ENCODE measurements around the gene RUNDC1.
A peak's percentile ranks its signal among the peaks of the same experiment; 100 is the strongest.

Gene RUNDC1

GRCh38 chr17:43020030-43020621 is 39.8 kb downstream of the RUNDC1 start:
- peak; percentile 50 for DNase-seq

GRCh38 chr17:43020789-43021740 is 40.7 kb downstream of the RUNDC1 start:
- peak; percentile 73 for DNase-seq

GRCh38 chr17:43021741-43022512 is 41.6 kb downstream of the RUNDC1 start, which contains the start of gene VAT1:
VAT1 (minus strand) TSS chr17:43022385; CDS start chr17:43022322, 63 bp downstream.
- DNase-seq: peak; percentile 74

- DNase-seq: peak; percentile 96
Measured at GRCh38 chr17:43024407-43025289, 44.3 kb downstream of the RUNDC1 start, which contains the start of gene RND2. RND2 (plus strand) TSS chr17:43025231; CDS start chr17:43025348, 117 bp downstream.

- no peak for DNase-seq
Measured at GRCh38 chr17:43025290-43025657, 44.9 kb downstream of the RUNDC1 start.

GRCh38 chr17:43025766-43026537 is 45.6 kb downstream of the RUNDC1 start:
- no peak for DNase-seq

- DNase-seq: no peak
Measured at GRCh38 chr17:43026595-43026994, 46.2 kb downstream of the RUNDC1 start.

GRCh38 chr17:43027091-43028032 is 47.0 kb downstream of the RUNDC1 start:
- DNase-seq: no peak

GRCh38 chr17:43028221-43028861 is 48.0 kb downstream of the RUNDC1 start:
- no peak for DNase-seq

- DNase-seq: no peak
Measured at GRCh38 chr17:43030137-43030767, 49.9 kb downstream of the RUNDC1 start.

- no peak for DNase-seq
Measured at GRCh38 chr17:43031666-43032065, 51.3 kb downstream of the RUNDC1 start.

- no peak for DNase-seq
Measured at GRCh38 chr17:43033948-43034881, 53.9 kb downstream of the RUNDC1 start.

- no peak for DNase-seq
Measured at GRCh38 chr17:43034894-43035293, 54.5 kb downstream of the RUNDC1 start.

GRCh38 chr17:43039646-43040045 is 59.3 kb downstream of the RUNDC1 start:
- DNase-seq: no peak

GRCh38 chr17:43040655-43041054 is 60.3 kb downstream of the RUNDC1 start:
- DNase-seq: no peak

GRCh38 chr17:43042025-43042628 is 61.8 kb downstream of the RUNDC1 start:
- peak; percentile 3 for DNase-seq
